ENCODE data around the gene NFIX.

The NFIX gene

GRCh38 chr19:13039211-13039789, 44.0 kb downstream of the NFIX start:
- no peak for ATAC-seq

GRCh38 chr19:13040232-13040947, 45.1 kb downstream of the NFIX start:
- ATAC-seq = no peak

- no peak for ATAC-seq
These were observed 45.6 kb downstream of the NFIX start for GRCh38 chr19:13040948-13041292.

GRCh38 chr19:13042443-13043130, 47.3 kb downstream of the NFIX start:
- ATAC-seq = no peak

GRCh38 chr19:13043285-13043684, 48.0 kb downstream of the NFIX start:
- ATAC-seq = no peak

- no peak for ATAC-seq
These were observed 49.1 kb downstream of the NFIX start for GRCh38 chr19:13044231-13044836.

GRCh38 chr19:13045812-13046211, 50.5 kb downstream of the NFIX start:
- no peak for ATAC-seq

GRCh38 chr19:13047374-13047773, 52.1 kb downstream of the NFIX start:
- ATAC-seq = no peak

GRCh38 chr19:13050274-13050673, 55.0 kb downstream of the NFIX start:
- ATAC-seq = no peak

GRCh38 chr19:13051557-13052165, 56.4 kb downstream of the NFIX start:
- ATAC-seq = no peak

- no peak for ATAC-seq
These were observed 57.3 kb downstream of the NFIX start for GRCh38 chr19:13052447-13053175.

GRCh38 chr19:13053238-13053637, 58.0 kb downstream of the NFIX start:
- ATAC-seq = no peak

- ATAC-seq = no peak
These were observed 58.7 kb downstream of the NFIX start for GRCh38 chr19:13053761-13054625.

GRCh38 chr19:13054626-13055212, 59.4 kb downstream of the NFIX start:
- ATAC-seq = no peak

GRCh38 chr19:13055213-13056051, 60.2 kb downstream of the NFIX start:
- ATAC-seq = no peak

- no peak for ATAC-seq
These were observed 60.9 kb downstream of the NFIX start for GRCh38 chr19:13056052-13056660.

- no peak for ATAC-seq
These were observed 61.9 kb downstream of the NFIX start for GRCh38 chr19:13057147-13057572.

- ATAC-seq = no peak
These were observed 62.5 kb downstream of the NFIX start for GRCh38 chr19:13057744-13058143.

GRCh38 chr19:13058951-13059660, 63.8 kb downstream of the NFIX start:
- no peak for ATAC-seq
